H1 (cell line): ENCODE results near the gene RSU1. TPM values are rescaled to one million over a fixed set of nuclear protein-coding genes. Genes with fewer than 3 reads are reported as not detected.

Experiments used
- CTCF ChIA-PET: fragments of 300-600 bp; sonication (Branson Sonifier 250); formaldehyde crosslinking; loops from one replicate; lab custom pipeline; 2021; ENCODE audit not compliant: partially characterized antibody; lab: Charles Lee
- POLR2A ChIA-PET: fragments of 300-600 bp; sonication (Branson Sonifier 250); formaldehyde crosslinking; loops from one replicate; lab custom pipeline; 2021; ENCODE audit warnings: inconsistent platforms; ENCODE audit not compliant: partially characterized antibody; lab: Charles Lee
- DNase-seq, 2 experiments: peaks; one replicate each; pipeline versions ENCODE4 v3.0.0 to v3.0.0-alpha.2; 2010 to 2022; ENCODE audit warnings: low spot score in 2 of 2, low read depth in 1 of 2, mixed read lengths in 1 of 2
- FAIRE-seq: peaks from 2 replicates; lab custom pipeline; 2011; peaks lifted over from hg19 to GRCh38; lab: Jason Lieb, UNC
- H2AFZ ChIP-seq: 2 replicates; pipeline ENCODE4 v1.8.1; 2012; ENCODE audit warnings: low read length, inconsistent platforms
- H2AK5ac ChIP-seq: 2 replicates; pipeline ENCODE4 v1.6.1; 2013; ENCODE audit warnings: low read depth, low read length
- H2BK120ac ChIP-seq: replicated peaks from 2 replicates; pipeline ENCODE3; 2013; ENCODE audit warnings: low read depth, low read length, inconsistent platforms
- H2BK12ac ChIP-seq: 2 replicates; pipeline ENCODE4 v1.6.1; 2013; ENCODE audit warnings: low read depth, low read length
- H2BK15ac ChIP-seq: 2 replicates; pipeline ENCODE4 v1.6.1; 2013; ENCODE audit warnings: low read length
- H2BK20ac ChIP-seq: 2 replicates; pipeline ENCODE4 v1.6.1; 2013; ENCODE audit warnings: low read length
- H2BK5ac ChIP-seq: 2 replicates; pipeline ENCODE4 v1.6.1; 2013; ENCODE audit warnings: low read depth, low read length
- H3K14ac ChIP-seq: 2 replicates; pipeline ENCODE4 v1.6.1; 2013; ENCODE audit warnings: inconsistent platforms; ENCODE audit not compliant: insufficient read length
- H3K18ac ChIP-seq: 2 replicates; pipeline ENCODE4 v1.6.1; 2013; ENCODE audit warnings: low read length; ENCODE audit errors: extremely low read depth
- H3K23ac ChIP-seq: 2 replicates; pipeline ENCODE4 v1.6.1; 2013; ENCODE audit warnings: inconsistent platforms; ENCODE audit not compliant: insufficient read length
- H3K23me2 ChIP-seq: 2 replicates; pipeline ENCODE4 v1.6.1; 2013; ENCODE audit warnings: low read depth, low read length
- H3K27ac ChIP-seq: 2 replicates; pipeline ENCODE4 v1.6.1; 2011; ENCODE audit warnings: low read depth, low read length, inconsistent platforms
- H3K27me3 ChIP-seq, 4 experiments: replicated peaks in 1 of 4; 1 replicate in 1 of 4; 2 replicates in 3 of 4; pipeline versions ENCODE4 v1.6.1 to v1.8.1; 2011 to 2013; ENCODE audit warnings: low read length in 3 of 4, mild to moderate bottlenecking in 3 of 4, inconsistent platforms in 2 of 4, mixed read lengths in 2 of 4, moderate library complexity in 1 of 4; ENCODE audit not compliant: control insufficient read depth in 3 of 4, insufficient read depth in 3 of 4; ENCODE audit errors: extremely low read depth in 1 of 4
- H3K36me3 ChIP-seq, 4 experiments: 2 replicates each; pipeline versions ENCODE4 v1.6.1 to v1.8.1; 2011 to 2013; ENCODE audit warnings: mild to moderate bottlenecking in 4 of 4, low read length in 3 of 4, moderate library complexity in 2 of 4, control low read depth in 1 of 4, inconsistent platforms in 1 of 4; ENCODE audit not compliant: insufficient read depth in 4 of 4, control insufficient read depth in 2 of 4
- H3K4ac ChIP-seq: replicated peaks from 2 replicates; pipeline ENCODE3; 2013; ENCODE audit warnings: low read length, low read depth, mixed read lengths, inconsistent platforms; ENCODE audit not compliant: insufficient read length
- H3K4me1 ChIP-seq, 4 experiments: replicated peaks in 1 of 4; 1 replicate in 1 of 4; 2 replicates in 3 of 4; pipeline versions ENCODE4 v1.6.1 to v1.8.1; 2011 to 2013; ENCODE audit warnings: low read length in 3 of 4, inconsistent platforms in 2 of 4, mixed read lengths in 1 of 4; ENCODE audit not compliant: insufficient read depth in 4 of 4, control insufficient read depth in 3 of 4
- H3K4me2 ChIP-seq, 2 experiments: 2 replicates each; pipeline versions ENCODE4 v1.6.1 to v1.8.1; 2011 to 2013; ENCODE audit warnings: low read depth in 2 of 2, low read length in 2 of 2, control low read depth in 1 of 2, inconsistent platforms in 1 of 2, mild to moderate bottlenecking in 1 of 2; ENCODE audit not compliant: insufficient read depth in 1 of 2
- H3K4me3 ChIP-seq, 4 experiments: fragments of 200-600, 300-600 bp in 1 of 4; sonication (generic), shearing (Covaris generic), sonication (Bioruptor Twin) in 1 of 4; 2 replicates each; pipeline versions ENCODE4 v1.5.1 to v1.8.1; 2011 to 2016; ENCODE audit warnings: low read length in 4 of 4, low read depth in 3 of 4, control low read depth in 2 of 4, inconsistent platforms in 2 of 4, mild to moderate bottlenecking in 2 of 4, mixed read lengths in 1 of 4, moderate library complexity in 1 of 4; ENCODE audit not compliant: insufficient read depth in 2 of 4; ENCODE audit errors: extremely low read depth in 1 of 4
- H3K56ac ChIP-seq: replicated peaks from 2 replicates; pipeline ENCODE3; 2013; ENCODE audit warnings: low read depth, mild to moderate bottlenecking, mixed read lengths, low read length, inconsistent platforms; ENCODE audit not compliant: insufficient read length
- H3K79me1 ChIP-seq: 2 replicates; pipeline ENCODE4 v1.6.1; 2013; ENCODE audit warnings: low read depth, low read length, control low read depth
- H3K79me2 ChIP-seq, 2 experiments: 2 replicates each; pipeline versions ENCODE4 v1.6.1 to v1.8.1; 2012 to 2013; ENCODE audit warnings: low read length in 2 of 2, mild to moderate bottlenecking in 2 of 2, inconsistent platforms in 1 of 2; ENCODE audit not compliant: insufficient read depth in 2 of 2, control insufficient read depth in 1 of 2
- H3K9ac ChIP-seq, 4 experiments: replicated peaks in 1 of 4; 1 replicate in 1 of 4; 2 replicates in 3 of 4; pipeline versions ENCODE4 v1.6.1 to v1.8.1; 2011 to 2013; ENCODE audit warnings: low read depth in 3 of 4, low read length in 3 of 4, control low read depth in 2 of 4, mild to moderate bottlenecking in 2 of 4, moderate library complexity in 2 of 4, inconsistent platforms in 1 of 4; ENCODE audit errors: extremely low read depth in 1 of 4
- H3K9me3 ChIP-seq, 2 experiments: 2 replicates each; pipeline versions ENCODE4 v1.6.1 to v1.8.1; 2012 to 2013; ENCODE audit warnings: mild to moderate bottlenecking in 2 of 2, moderate library complexity in 2 of 2, control low read depth in 1 of 2, inconsistent platforms in 1 of 2, low read depth in 1 of 2, low read length in 1 of 2, mixed read lengths in 1 of 2; ENCODE audit not compliant: insufficient read depth in 2 of 2
- H4K20me1 ChIP-seq, 2 experiments: replicated peaks in 1 of 2; 2 replicates each; pipeline versions ENCODE3 to v1.8.1; 2011 to 2013; ENCODE audit warnings: inconsistent platforms in 2 of 2, low read length in 2 of 2, mild to moderate bottlenecking in 1 of 2; ENCODE audit not compliant: insufficient read depth in 2 of 2, control insufficient read depth in 1 of 2
- H4K5ac ChIP-seq: 2 replicates; pipeline ENCODE4 v1.6.1; 2013; ENCODE audit warnings: low read length, low read depth, mixed read lengths, inconsistent platforms; ENCODE audit not compliant: insufficient read length
- H4K8ac ChIP-seq: 2 replicates; pipeline ENCODE4 v1.8.0; 2013; ENCODE audit warnings: mild to moderate bottlenecking, moderate library complexity, low read length, inconsistent platforms; ENCODE audit not compliant: insufficient read depth; ENCODE audit errors: extremely low read depth
- H4K91ac ChIP-seq: replicated peaks from 2 replicates; pipeline ENCODE3; 2013; ENCODE audit warnings: low read length, mixed read lengths, inconsistent platforms; ENCODE audit not compliant: insufficient read length
- KDM5A ChIP-seq: fragments of 200-600 bp; IDR thresholded peaks from 2 replicates; pipeline ENCODE4 v1.7.1; 2012; ENCODE audit warnings: mild to moderate bottlenecking, low read length, inconsistent platforms, mixed read lengths
- WGBS, 2 experiments: shearing (Covaris generic) in 1 of 2; methylation state at CpG; one replicate each; pipeline versions ENCODE4 v1.1.6 to v1.1.7; 2013 to 2015; ENCODE audit warnings: low lambda C conversion rate in 2 of 2, mixed read lengths in 2 of 2, inconsistent platforms in 1 of 2, low coverage in 1 of 2, missing lambda C conversion rate in 1 of 2; ENCODE audit not compliant: insufficient replicate concordance in 2 of 2, insufficient coverage in 1 of 2, insufficient read length in 1 of 2; ENCODE audit errors: extremely low coverage in 1 of 2, missing lambda C conversion rate in 1 of 2; 5-methylcytosine and 5-hydroxymethylcytosine counted together
- polyA plus RNA-seq, 7 experiments: library from polyadenylated mRNA; depleted of rRNA in 3 of 7; stranded (reverse) in 5 of 7; unstranded in 2 of 7; fragments of >200 nt in 5 of 7; fragments of 200-250 nt in 2 of 7; gene quantifications; 1 replicate in 5 of 7; 2 replicates in 1 of 7; 4 replicates in 1 of 7; pipeline versions ENCODE4 v1.2.1 to v1.2.3, GENCODE V29; 2011 to 2013; ENCODE audit warnings: missing spikeins in 2 of 7, mixed read lengths in 2 of 7
- total RNA-seq: library from RNA; stranded (reverse); fragmentation: NEBNext Ultra II Directional; extraction: Animal tissue kit (Norgen Biotek cat#: 25700); gene quantifications from 2 replicates; pipeline ENCODE4 v1.2.1, GENCODE V29; 2021

The RSU1 gene
- total and polyA plus RNA-seq, 2 of the 8 experiments (the other 6 are each of a cell fraction or from before 2014, with no cell fraction given), result 50.0 to 68.2 TPM

- no peak overlapping the region for H3K9ac ChIP-seq
- POLR2A ChIA-PET, result no interaction called here
- no peak overlapping the region for H4K5ac ChIP-seq
- no peak overlapping the region for H4K91ac ChIP-seq
- no peak overlapping the region for H3K18ac ChIP-seq
- no peaks in the 10 kb centered on the region for H3K9me3 ChIP-seq
- no peaks in the 10 kb centered on the region; a peak in 1 of 7 replicates for H3K4me1 ChIP-seq
- H2AFZ ChIP-seq, result no peak overlapping the region
- H3K56ac ChIP-seq, result no peak overlapping the region
- H3K36me3 ChIP-seq, result no peaks in the 10 kb centered on the region
- H3K23ac ChIP-seq, result no peak overlapping the region
- DNase-seq, result no peak
- no peak overlapping the region for H3K27ac ChIP-seq
- H3K14ac ChIP-seq, result no peak overlapping the region
- CTCF ChIA-PET, result interaction anchor here (0.6 to 2.3 kb wide), 4 partner anchors 10 to 1334 kb away, joined by 3 to 9 read pairs (median 4); no protein-coding TSS in a partner anchor
- FAIRE-seq, result no peak
- H4K8ac ChIP-seq, result no peak overlapping the region
- H4K20me1 ChIP-seq, result no peaks in the 10 kb centered on the region
- H2BK120ac ChIP-seq, result no peak overlapping the region
- H2BK20ac ChIP-seq, result no peak overlapping the region
- H2BK15ac ChIP-seq, result no peak overlapping the region
- H2BK12ac ChIP-seq, result no peak overlapping the region
- H3K4me2 ChIP-seq, result no peak overlapping the region
- no peak overlapping the region for H3K4ac ChIP-seq
- H3K79me1 ChIP-seq, result no peaks in the 10 kb centered on the region
- no peaks in the 10 kb centered on the region for H3K79me2 ChIP-seq
- H2AK5ac ChIP-seq, result no peak overlapping the region
- H2BK5ac ChIP-seq, result no peak overlapping the region
- no peaks in the 10 kb centered on the region for H3K27me3 ChIP-seq
- 92% methylated on average over 6 of the region's 6 CpGs; no CpG with 5 or more reads in 1 of the 2 experiments for WGBS, 2 experiments
- H3K4me3 ChIP-seq, result no peak overlapping the region
- H3K23me2 ChIP-seq, result no peaks in the 10 kb centered on the region; the same call in 1 of the 2 replicates
- TF ChIP-seq KDM5A, result no peak
These were observed 30.4 kb upstream of the RSU1 start for GRCh38 chr10:16847644-16848043.
